ENCODE measurements around the gene CLDN2.
"Not testable (repeated sequence)": the region's sequence is repeated elsewhere in the genome, so short reads cannot be mapped to it uniquely, and the experiment has no call there.

CLDN2 gene

GRCh38 chrX:106919932-106920452, at the start of gene CLDN2:
Gene CLDN2, plus strand, starts transcription at chrX:106920402. Its CDS starts 7,827 bp downstream, at chrX:106928229.
- no peak within 1 kb of the TSS for H3K27ac ChIP-seq (ENCODE audit: poor library complexity, severe bottlenecking)

GRCh38 chrX:106872796-106873195, 47.4 kb upstream of the CLDN2 start:
- not testable (repeated sequence) for H3K36me3 ChIP-seq (ENCODE audit: low read depth); H3K4me3 ChIP-seq (ENCODE audit: severe bottlenecking); DNase-seq (ENCODE audit: low spot score); H3K27ac ChIP-seq (ENCODE audit: poor library complexity, severe bottlenecking); H3K9me3 ChIP-seq (ENCODE audit: severe bottlenecking); ATAC-seq (ENCODE audit: low read depth); H3K4me1 ChIP-seq (ENCODE audit: insufficient read depth, poor library complexity, severe bottlenecking); H3K27me3 ChIP-seq (ENCODE audit: insufficient read depth, poor library complexity, severe bottlenecking)

More at GRCh38 chrX:106919932-106920452, at the start of gene CLDN2:
- Histone ChIP-seq H3K4me3 (ENCODE audit: severe bottlenecking) (no peak within 1 kb of the TSS), H3K36me3 (ENCODE audit: low read depth) (no peaks in the 10 kb centered on the region), H3K4me1 (ENCODE audit: insufficient read depth, poor library complexity, severe bottlenecking) (peaks cover 10% of the 10 kb centered on the region), H3K9me3 (ENCODE audit: severe bottlenecking) (no peaks in the 10 kb centered on the region), H3K27me3 (ENCODE audit: insufficient read depth, poor library complexity, severe bottlenecking) (no peaks in the 10 kb centered on the region)
- DNase-seq (ENCODE audit: low spot score) (no peak), ATAC-seq (ENCODE audit: low read depth) (no peak)
- TF ChIP-seq CTCF (IDR thresholded peaks at IDR 0.05; ENCODE audit: poor library complexity, severe bottlenecking) = no peak

- Histone ChIP-seq H3K4me3 (ENCODE audit: severe bottlenecking) (no peak overlapping the region), H3K27me3 (ENCODE audit: insufficient read depth, poor library complexity, severe bottlenecking) (no peaks in the 10 kb centered on the region), H3K27ac (ENCODE audit: poor library complexity, severe bottlenecking) (no peak overlapping the region), H3K9me3 (ENCODE audit: severe bottlenecking) (no peaks in the 10 kb centered on the region), H3K4me1 (ENCODE audit: insufficient read depth, poor library complexity, severe bottlenecking) (no peaks in the 10 kb centered on the region), H3K36me3 (ENCODE audit: low read depth) (no peaks in the 10 kb centered on the region)
- DNase-seq (ENCODE audit: low spot score) (no peak), ATAC-seq (ENCODE audit: low read depth) (no peak)
- peak; percentile 65 for TF ChIP-seq CTCF (IDR thresholded peaks at IDR 0.05; ENCODE audit: poor library complexity, severe bottlenecking)
Observed at GRCh38 chrX:106874075-106874474, 46.1 kb upstream of the CLDN2 start.

- H3K27me3 ChIP-seq (ENCODE audit: insufficient read depth, poor library complexity, severe bottlenecking) = no peaks in the 10 kb centered on the region
- no peak overlapping the region for H3K27ac ChIP-seq (ENCODE audit: poor library complexity, severe bottlenecking)
- no peaks in the 10 kb centered on the region for H3K36me3 ChIP-seq (ENCODE audit: low read depth)
- DNase-seq (ENCODE audit: low spot score) (no peak), ATAC-seq (ENCODE audit: low read depth) (no peak)
- no peak overlapping the region for H3K4me3 ChIP-seq (ENCODE audit: severe bottlenecking)
- TF ChIP-seq CTCF (IDR thresholded peaks at IDR 0.05; ENCODE audit: poor library complexity, severe bottlenecking) = no peak
- no peaks in the 10 kb centered on the region for H3K4me1 ChIP-seq (ENCODE audit: insufficient read depth, poor library complexity, severe bottlenecking)
- no peaks in the 10 kb centered on the region for H3K9me3 ChIP-seq (ENCODE audit: severe bottlenecking)
Observed at GRCh38 chrX:106875151-106875550, 45.1 kb upstream of the CLDN2 start.

GRCh38 chrX:106889468-106889867, 30.7 kb upstream of the CLDN2 start:
- H3K36me3 ChIP-seq (ENCODE audit: low read depth) = no peaks in the 10 kb centered on the region

More at GRCh38 chrX:106889468-106889867, 30.7 kb upstream of the CLDN2 start:
- Histone ChIP-seq H3K27me3 (ENCODE audit: insufficient read depth, poor library complexity, severe bottlenecking) (no peaks in the 10 kb centered on the region), H3K4me1 (ENCODE audit: insufficient read depth, poor library complexity, severe bottlenecking) (no peaks in the 10 kb centered on the region), H3K9me3 (ENCODE audit: severe bottlenecking) (no peaks in the 10 kb centered on the region), H3K27ac (ENCODE audit: poor library complexity, severe bottlenecking) (no peak overlapping the region), H3K4me3 (ENCODE audit: severe bottlenecking) (no peak overlapping the region)
- ATAC-seq (ENCODE audit: low read depth) = no peak
- no peak for TF ChIP-seq CTCF (IDR thresholded peaks at IDR 0.05; ENCODE audit: poor library complexity, severe bottlenecking)
- no peak for DNase-seq (ENCODE audit: low spot score)
